Uterus (tissue), 2 donors: ENCODE data around the gene TUNAR.

Source experiments
- CTCF ChIP-seq, 4 experiments: fragments of 200-600 bp in 2 of 4; fragments of 450-650 bp in 2 of 4; sonication (generic) in 2 of 4; IDR thresholded peaks; one replicate each; pipeline ENCODE4 v1.5.1; 2016 to 2019; ENCODE audit warnings: antibody characterized with exemption in 4 of 4, mild to moderate bottlenecking in 2 of 4, moderate library complexity in 1 of 4
- POLR2A ChIP-seq, 2 donors: fragments of 450-650 bp; IDR thresholded peaks; one replicate each; pipeline ENCODE4 v1.6.1; 2016; ENCODE audit warnings: antibody characterized with exemption in 2 of 2, mild to moderate bottlenecking in 1 of 2, moderate library complexity in 1 of 2

- no peak for TF ChIP-seq CTCF (IDR thresholded peaks at IDR 0.05)
- TF ChIP-seq POLR2A (IDR thresholded peaks at IDR 0.05), result no peak
Measured at GRCh38 chr14:95858893-95859292, 17.7 kb upstream of the TUNAR start.
